Effector memory CD4-positive, alpha-beta T cell (primary cell): Measurements from ENCODE around the gene NAALADL1.
"Not testable (repeated sequence)": the region's sequence is repeated elsewhere in the genome, so short reads cannot be mapped to it uniquely, and the experiment has no call there.

Source experiments
- DNase-seq, 3 donors: peaks; one replicate each; pipeline ENCODE4 v3.0.0-alpha.2; 2020
- H3K27ac ChIP-seq: 2 replicates; pipeline ENCODE4 v1.7.0; 2013; ENCODE audit warnings: mild to moderate bottlenecking, low read length, moderate library complexity; ENCODE audit not compliant: insufficient read depth, poor library complexity, severe bottlenecking
- H3K27me3 ChIP-seq: replicated peaks from 2 replicates; pipeline ENCODE4 v1.7.0; 2013; ENCODE audit warnings: mild to moderate bottlenecking, low read length; ENCODE audit not compliant: insufficient read depth, control insufficient read depth, poor library complexity, severe bottlenecking
- H3K36me3 ChIP-seq: 2 replicates; pipeline ENCODE4 v1.7.0; 2013; ENCODE audit warnings: mild to moderate bottlenecking, low read length, moderate library complexity; ENCODE audit not compliant: control insufficient read depth, insufficient read depth
- H3K4me1 ChIP-seq: 2 replicates; pipeline ENCODE4 v1.7.0; 2013; ENCODE audit warnings: low read length, mild to moderate bottlenecking; ENCODE audit not compliant: control insufficient read depth, insufficient read depth, poor library complexity, severe bottlenecking
- H3K4me3 ChIP-seq: 2 replicates; pipeline ENCODE4 v1.7.0; 2013; ENCODE audit warnings: low read length, low read depth, mild to moderate bottlenecking; ENCODE audit not compliant: insufficient read depth, poor library complexity, severe bottlenecking
- H3K9me3 ChIP-seq: 2 replicates; pipeline ENCODE4 v1.7.0; 2013; ENCODE audit warnings: mild to moderate bottlenecking, low read length, moderate library complexity; ENCODE audit not compliant: control insufficient read depth

NAALADL1 gene

GRCh38 chr11:65040847-65041622, 17.3 kb downstream of the NAALADL1 start, which contains the start of gene SAC3D1:
TSS of gene SAC3D1 (plus strand) at chr11:65041210. CDS start at chr11:65041293, 83 bp downstream.
- H3K36me3 ChIP-seq, result peaks cover 26% of the 10 kb centered on the region
- peak within 1 kb of the TSS; percentile 62 for H3K4me3 ChIP-seq
- peak within 1 kb of the TSS; percentile 74 for H3K27ac ChIP-seq
- H3K9me3 ChIP-seq, result no peaks in the 10 kb centered on the region
- H3K27me3 ChIP-seq, result no peaks in the 10 kb centered on the region
- H3K4me1 ChIP-seq, result peaks cover 3% of the 10 kb centered on the region
- peak; percentile 79 to 82 (median 79) for DNase-seq

GRCh38 chr11:65040520-65040846, 17.9 kb downstream of the NAALADL1 start:
- H3K9me3 ChIP-seq, result no peaks in the 10 kb centered on the region
- H3K4me3 ChIP-seq, result peak overlapping the region; percentile 62
- peaks cover 29% of the 10 kb centered on the region for H3K36me3 ChIP-seq
- H3K4me1 ChIP-seq, result peaks cover 3% of the 10 kb centered on the region
- H3K27ac ChIP-seq, result peak overlapping the region; percentile 74
- H3K27me3 ChIP-seq, result no peaks in the 10 kb centered on the region
- no peak for DNase-seq

DNA sequence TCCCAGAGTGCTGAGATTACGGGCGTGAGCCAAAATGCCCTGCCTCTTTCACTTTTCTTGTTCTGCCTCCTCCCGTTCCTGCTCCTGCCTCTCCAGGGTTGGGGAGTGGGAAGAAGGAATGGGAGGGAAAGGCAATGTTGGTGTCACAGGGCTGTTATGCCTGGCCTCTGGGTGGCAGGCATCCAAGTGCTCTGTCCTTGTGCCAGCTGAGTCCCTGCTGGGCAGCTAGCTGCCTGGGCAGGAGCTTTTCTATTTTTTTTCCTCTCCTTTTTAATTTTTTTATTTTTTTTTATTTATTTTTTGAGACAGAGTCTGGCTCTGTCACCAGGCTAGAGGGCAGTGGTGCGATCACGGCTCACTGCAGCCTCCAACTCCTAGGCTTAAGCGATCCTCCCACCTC, 21.4 kb downstream of the NAALADL1 start:
- H3K27me3 ChIP-seq, result no peaks in the 10 kb centered on the region
- H3K9me3 ChIP-seq, result no peaks in the 10 kb centered on the region
- peaks cover 40% of the 10 kb centered on the region for H3K36me3 ChIP-seq
- no peak overlapping the region for H3K4me3 ChIP-seq
- peaks cover 3% of the 10 kb centered on the region for H3K4me1 ChIP-seq
- H3K27ac ChIP-seq, result no peak overlapping the region
- no peak for DNase-seq

- Histone ChIP-seq H3K27ac (no peak overlapping the region), H3K4me1 (no peaks in the 10 kb centered on the region), H3K36me3 (peaks cover 40% of the 10 kb centered on the region), H3K27me3 (no peaks in the 10 kb centered on the region), H3K9me3 (no peaks in the 10 kb centered on the region), H3K4me3 (no peak overlapping the region)
- DNase-seq, result no peak
Observed at GRCh38 chr11:65035579-65035978, 22.8 kb downstream of the NAALADL1 start.

GRCh38 chr11:65034423-65034822, 23.9 kb downstream of the NAALADL1 start:
- Histone ChIP-seq H3K27me3 (no peaks in the 10 kb centered on the region), H3K9me3 (no peaks in the 10 kb centered on the region), H3K27ac (no peak overlapping the region), H3K4me3 (no peak overlapping the region), H3K36me3 (peaks cover 40% of the 10 kb centered on the region), H3K4me1 (no peaks in the 10 kb centered on the region)
- no peak for DNase-seq

GRCh38 chr11:65032216-65032615, 26.1 kb downstream of the NAALADL1 start:
- Histone ChIP-seq H3K27me3 (no peaks in the 10 kb centered on the region), H3K36me3 (peaks cover 31% of the 10 kb centered on the region), H3K4me1 (no peaks in the 10 kb centered on the region), H3K27ac (no peak overlapping the region), H3K9me3 (no peaks in the 10 kb centered on the region), H3K4me3 (no peak overlapping the region)
- DNase-seq, result no peak

- H3K27ac ChIP-seq, result peak within 1 kb of the TSS; percentile 47
- peak; percentile 83 to 88 (median 85) for DNase-seq
- peaks cover 2% of the 10 kb centered on the region for H3K36me3 ChIP-seq
- no peaks in the 10 kb centered on the region for H3K4me1 ChIP-seq
- no peaks in the 10 kb centered on the region for H3K27me3 ChIP-seq
- H3K4me3 ChIP-seq, result peak within 1 kb of the TSS; percentile 29
- H3K9me3 ChIP-seq, result no peaks in the 10 kb centered on the region
Observed at GRCh38 chr11:65027213-65028067, 30.9 kb downstream of the NAALADL1 start, which contains the start of gene SNX15. TSS of gene SNX15 (plus strand) at chr11:65027439. CDS start at chr11:65027538, 99 bp downstream.

DNA sequence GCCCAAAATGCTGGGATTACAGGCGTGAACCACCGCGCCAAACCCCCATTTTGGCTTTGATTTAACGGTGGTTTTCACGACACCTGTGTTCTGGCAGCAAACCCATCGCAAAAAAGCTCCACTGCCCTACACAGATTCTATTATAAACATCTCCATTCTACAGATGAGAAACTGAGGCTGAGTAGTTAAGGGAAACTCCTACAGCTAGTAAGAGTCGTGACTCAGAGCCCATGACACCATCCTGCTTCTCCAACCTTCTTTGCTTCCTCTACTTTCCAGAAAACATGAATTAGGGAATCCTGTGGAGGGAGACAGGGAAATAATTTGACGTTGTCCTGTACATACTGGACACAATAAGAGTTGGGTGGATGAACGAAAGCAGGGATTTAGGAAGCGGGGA, 31.5 kb downstream of the NAALADL1 start:
- Histone ChIP-seq H3K9me3 (no peaks in the 10 kb centered on the region), H3K36me3 (peaks cover 3% of the 10 kb centered on the region), H3K4me1 (no peaks in the 10 kb centered on the region), H3K4me3 (no peak overlapping the region), H3K27me3 (no peaks in the 10 kb centered on the region), H3K27ac (peak overlapping the region; percentile 47)
- DNase-seq, result no peak

GRCh38 chr11:65023502-65023901, 34.9 kb downstream of the NAALADL1 start:
- H3K27ac ChIP-seq, H3K4me3 ChIP-seq, H3K9me3 ChIP-seq, DNase-seq, H3K4me1 ChIP-seq, H3K27me3 ChIP-seq: not testable (repeated sequence)
- H3K36me3 ChIP-seq, result peaks cover 16% of the 10 kb centered on the region

- Histone ChIP-seq H3K9me3 (no peaks in the 10 kb centered on the region), H3K27me3 (no peaks in the 10 kb centered on the region), H3K36me3 (peaks cover 19% of the 10 kb centered on the region), H3K4me3 (no peak overlapping the region), H3K4me1 (no peaks in the 10 kb centered on the region), H3K27ac (no peak overlapping the region)
- no peak for DNase-seq
Observed at GRCh38 chr11:65021509-65021908, 36.8 kb downstream of the NAALADL1 start.
